GM12801 (cell line): ENCODE results near the gene ERBB2.

Experiments used
- TF ChIP-seq, protein P1 (sequence below): IDR thresholded peaks from one replicate; pipeline ENCODE4 v1.5.1; 2011; ENCODE audit warnings: control low read depth; ENCODE audit not compliant: insufficient read length; ENCODE audit errors: extremely low read depth

ERBB2 gene

DNA sequence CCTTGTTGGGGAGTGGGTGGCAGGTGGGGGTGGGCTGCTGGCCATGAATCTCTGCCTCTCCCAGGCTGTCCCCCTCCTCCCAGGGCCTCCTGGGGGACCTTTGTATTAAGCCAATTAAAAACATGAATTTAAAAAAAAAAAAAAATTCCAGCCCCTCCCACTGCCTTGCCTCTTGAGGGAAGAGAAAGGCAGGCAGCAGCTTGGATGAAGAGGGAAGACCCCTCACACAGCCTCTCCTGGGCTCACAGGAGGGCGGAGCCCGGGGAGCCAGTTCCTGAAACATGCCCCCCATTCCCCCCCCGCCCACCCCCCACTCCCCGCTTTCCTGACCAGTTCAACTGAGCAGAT lies 36.5 kb upstream of the ERBB2 start:
- TF ChIP-seq, protein P1, sequence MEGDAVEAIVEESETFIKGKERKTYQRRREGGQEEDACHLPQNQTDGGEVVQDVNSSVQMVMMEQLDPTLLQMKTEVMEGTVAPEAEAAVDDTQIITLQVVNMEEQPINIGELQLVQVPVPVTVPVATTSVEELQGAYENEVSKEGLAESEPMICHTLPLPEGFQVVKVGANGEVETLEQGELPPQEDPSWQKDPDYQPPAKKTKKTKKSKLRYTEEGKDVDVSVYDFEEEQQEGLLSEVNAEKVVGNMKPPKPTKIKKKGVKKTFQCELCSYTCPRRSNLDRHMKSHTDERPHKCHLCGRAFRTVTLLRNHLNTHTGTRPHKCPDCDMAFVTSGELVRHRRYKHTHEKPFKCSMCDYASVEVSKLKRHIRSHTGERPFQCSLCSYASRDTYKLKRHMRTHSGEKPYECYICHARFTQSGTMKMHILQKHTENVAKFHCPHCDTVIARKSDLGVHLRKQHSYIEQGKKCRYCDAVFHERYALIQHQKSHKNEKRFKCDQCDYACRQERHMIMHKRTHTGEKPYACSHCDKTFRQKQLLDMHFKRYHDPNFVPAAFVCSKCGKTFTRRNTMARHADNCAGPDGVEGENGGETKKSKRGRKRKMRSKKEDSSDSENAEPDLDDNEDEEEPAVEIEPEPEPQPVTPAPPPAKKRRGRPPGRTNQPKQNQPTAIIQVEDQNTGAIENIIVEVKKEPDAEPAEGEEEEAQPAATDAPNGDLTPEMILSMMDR = no peak

DNA sequence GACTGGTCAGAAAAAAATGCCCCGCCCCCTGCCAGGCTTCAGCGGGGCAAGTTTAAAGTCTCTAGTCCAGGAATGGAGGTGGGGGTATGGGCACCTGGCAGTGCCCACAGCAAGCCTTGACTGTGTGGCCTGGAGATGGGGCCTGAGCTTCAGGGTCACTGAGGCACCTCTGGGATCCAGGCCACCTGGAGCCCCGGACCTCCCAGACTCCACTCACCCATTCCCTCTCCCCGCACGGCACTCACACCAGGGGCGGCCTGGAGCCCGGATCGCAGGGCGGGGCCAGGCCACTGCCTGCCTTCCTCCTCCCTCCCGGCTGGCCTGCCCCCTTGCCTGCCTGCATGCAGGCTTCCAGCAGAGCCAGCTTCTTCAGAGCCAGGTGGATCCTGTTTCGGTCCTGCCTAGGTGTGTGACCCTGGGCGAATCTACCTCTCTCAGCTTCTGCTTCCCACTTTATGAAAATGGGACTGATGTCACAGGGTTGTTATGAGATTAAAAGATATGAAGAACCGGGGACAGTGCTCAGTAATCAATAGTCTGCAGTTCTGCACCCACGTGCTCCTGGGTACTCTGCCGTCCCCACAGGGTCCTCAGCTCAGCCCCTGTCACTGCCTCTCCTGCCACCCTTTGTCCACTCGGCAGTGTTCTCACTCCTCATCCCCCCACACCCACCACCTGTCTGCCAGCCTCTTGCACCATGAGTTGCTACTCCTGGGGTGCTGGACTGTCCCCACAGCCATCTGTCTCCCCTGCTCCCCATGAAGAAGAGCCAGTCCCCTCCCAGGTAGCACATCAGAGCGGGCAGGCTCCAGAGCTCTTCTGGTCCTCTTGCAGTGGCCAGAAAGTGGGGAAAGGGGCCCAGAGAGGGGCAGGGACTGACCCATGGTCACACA lies 35.9 kb upstream of the ERBB2 start:
- TF ChIP-seq, protein P1 = no peak

DNA sequence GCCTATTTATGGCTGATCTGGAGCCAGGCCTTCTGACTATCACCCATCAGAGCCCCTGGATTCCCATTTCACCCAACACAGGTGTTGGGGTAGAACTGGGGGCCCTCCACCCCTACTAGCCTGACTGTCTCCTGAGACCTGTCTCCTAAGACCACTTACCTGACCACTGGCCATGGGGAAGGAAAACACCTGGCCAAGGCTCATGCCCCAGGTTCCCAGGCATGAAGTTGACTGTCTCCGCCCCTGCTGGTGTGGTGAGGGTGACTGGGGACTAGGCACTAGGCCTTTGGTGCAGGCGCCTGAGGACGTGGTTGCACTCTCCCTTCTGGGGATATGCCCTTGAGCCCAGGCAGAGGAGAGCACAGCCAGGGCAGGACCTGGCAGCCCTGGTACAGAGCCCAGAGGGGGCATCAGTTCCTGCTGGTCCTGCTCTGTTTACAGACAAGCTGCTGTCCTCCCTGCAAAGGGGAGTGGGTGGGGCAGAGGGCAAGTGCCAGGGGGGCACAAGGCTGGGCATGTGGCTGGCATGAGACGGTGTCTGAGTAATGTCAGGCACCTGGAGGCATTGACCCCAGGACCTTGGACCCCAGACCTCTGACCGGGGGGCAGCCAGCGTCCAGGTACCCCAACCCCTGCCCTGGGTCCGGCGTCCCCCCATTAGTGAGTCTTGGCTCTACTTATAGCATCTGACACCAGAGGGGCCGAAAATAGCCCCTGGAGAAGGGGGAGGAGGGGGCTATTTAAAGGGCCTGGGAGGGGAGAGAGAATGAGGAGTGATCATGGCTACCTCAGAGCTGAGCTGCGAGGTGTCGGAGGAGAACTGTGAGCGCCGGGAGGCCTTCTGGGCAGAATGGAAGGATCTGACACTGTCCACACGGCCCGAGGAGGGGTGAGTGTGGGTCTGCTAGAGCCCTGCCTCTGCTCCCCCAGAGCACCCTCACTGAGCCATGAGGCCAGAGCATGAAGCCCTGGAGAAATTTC lies 35.0 kb upstream of the ERBB2 start, which contains the start of gene TCAP:
Gene TCAP, plus strand, starts transcription at position 769 of the 981 bp plus-strand sequence. Its CDS starts 11 bp downstream, at position 780.
- TF ChIP-seq, protein P1 = no peak

DNA sequence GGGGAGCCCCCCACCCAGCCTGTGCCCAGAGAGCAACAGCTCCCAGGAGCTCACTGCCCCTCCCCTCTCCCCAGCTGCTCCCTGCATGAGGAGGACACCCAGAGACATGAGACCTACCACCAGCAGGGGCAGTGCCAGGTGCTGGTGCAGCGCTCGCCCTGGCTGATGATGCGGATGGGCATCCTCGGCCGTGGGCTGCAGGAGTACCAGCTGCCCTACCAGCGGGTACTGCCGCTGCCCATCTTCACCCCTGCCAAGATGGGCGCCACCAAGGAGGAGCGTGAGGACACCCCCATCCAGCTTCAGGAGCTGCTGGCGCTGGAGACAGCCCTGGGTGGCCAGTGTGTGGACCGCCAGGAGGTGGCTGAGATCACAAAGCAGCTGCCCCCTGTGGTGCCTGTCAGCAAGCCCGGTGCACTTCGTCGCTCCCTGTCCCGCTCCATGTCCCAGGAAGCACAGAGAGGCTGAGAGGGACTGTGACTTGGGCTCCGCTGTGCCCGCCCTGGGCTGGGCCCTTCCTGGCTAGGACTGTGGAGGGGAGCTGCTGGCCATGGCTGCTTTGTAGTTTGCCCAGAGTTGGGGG lies 34.1 kb upstream of the ERBB2 start:
- TF ChIP-seq, protein P1 = no peak

DNA sequence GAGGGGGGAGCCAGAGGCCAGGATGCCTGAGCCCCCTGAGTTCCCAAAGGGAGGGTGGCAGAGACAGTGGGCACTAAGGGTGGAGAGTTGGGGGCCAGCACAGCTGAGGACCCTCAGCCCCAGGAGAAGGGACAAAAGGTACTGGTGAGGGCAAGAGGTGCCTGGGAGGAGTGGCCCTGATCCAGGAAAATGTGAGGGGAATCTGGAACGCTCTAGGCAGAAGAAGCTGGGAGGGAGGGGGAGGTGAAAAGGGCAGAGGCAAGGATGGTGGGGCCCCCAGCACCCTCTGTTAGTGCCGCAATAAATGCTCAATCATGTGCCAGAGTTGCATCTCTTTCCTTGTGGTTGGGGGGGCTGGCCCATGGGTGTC lies 33.6 kb upstream of the ERBB2 start:
- TF ChIP-seq, protein P1 = no peak

DNA sequence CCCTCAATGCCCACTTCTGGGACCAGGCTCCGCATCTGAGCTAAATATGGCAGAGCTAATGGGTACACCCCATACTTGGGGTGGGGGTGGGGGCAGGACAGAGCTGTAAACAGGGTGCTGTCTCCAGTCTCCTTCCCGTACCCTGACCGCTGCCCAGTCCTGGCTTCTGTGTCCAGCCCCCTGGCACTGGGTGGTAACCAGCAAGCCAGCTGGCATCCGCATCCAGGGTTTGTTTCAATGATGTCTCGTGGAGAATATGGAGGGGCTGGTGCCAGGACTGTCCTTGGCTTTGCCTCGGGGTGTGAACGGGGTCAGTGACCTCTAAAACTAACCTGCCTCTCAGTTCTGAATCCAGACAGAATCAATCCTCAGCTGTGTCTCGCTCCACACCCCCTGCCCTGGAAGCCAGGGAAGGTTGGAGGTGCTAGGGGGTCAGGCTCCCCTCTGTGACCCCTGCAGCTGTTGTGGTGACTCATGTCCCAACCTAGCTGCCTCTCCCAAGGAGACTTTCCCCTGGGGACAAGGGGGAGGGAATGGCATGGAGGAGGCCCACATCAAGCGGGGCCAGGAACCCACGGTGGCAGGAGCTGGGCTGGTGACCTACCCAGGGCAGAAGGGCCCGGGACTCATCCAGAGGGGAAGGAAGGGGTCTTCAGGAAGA lies 33.1 kb upstream of the ERBB2 start:
- TF ChIP-seq, protein P1 = no peak
